Measurements from ENCODE around the gene SLC39A9. TPM values are rescaled to one million over a fixed set of nuclear protein-coding genes. Genes with fewer than 3 reads are reported as not detected.

The SLC39A9 gene
- total and polyA plus RNA-seq, 2 experiments from 2014 or later: 32.9 to 90.9 TPM

DNA sequence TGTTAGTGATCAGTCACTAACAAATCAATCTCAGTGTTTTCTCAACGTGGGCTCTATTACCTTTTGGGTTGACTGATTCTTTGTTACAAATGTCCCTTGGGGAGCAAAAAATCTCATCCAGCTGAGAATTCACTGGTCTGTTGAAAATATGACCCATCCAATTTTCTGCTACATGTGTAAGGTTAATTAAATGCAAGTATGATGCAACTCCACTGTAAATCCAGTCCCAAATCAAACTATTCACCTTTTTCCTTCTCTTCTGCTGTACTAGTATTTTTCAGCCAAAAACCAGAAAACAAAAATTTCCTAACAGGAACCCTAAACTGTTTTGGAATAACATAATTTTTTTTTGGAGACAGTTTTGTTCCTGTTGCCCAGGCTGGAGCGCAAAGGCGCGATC, 2.6 kb upstream of the SLC39A9 start:
- no peaks in the 10 kb centered on the region for H4K20me1 ChIP-seq (ENCODE audit: insufficient read depth)
- H3K27ac ChIP-seq: peak overlapping the region; percentile 22
- H3K9ac ChIP-seq: peak overlapping the region; percentile 99
- no peaks in the 10 kb centered on the region for H3K27me3 ChIP-seq (replicated peaks; ENCODE audit: insufficient read depth)
- in situ Hi-C loops (cut with MboI): no loop called here
- H3K4me2 ChIP-seq (ENCODE audit: unreplicated experiment): peak overlapping the region; percentile 98
- 86% methylated on average over 4 of the region's 4 CpGs for WGBS, 2 experiments (ENCODE audit: low coverage in 1 of 2, low lambda C conversion rate in 2 of 2, missing lambda C conversion rate in 2 of 2)
- TF ChIP-seq EZH2phosphoT487 (IDR thresholded peaks at IDR 0.05; ENCODE audit: insufficient read depth, low read depth) (no peak), EZH2 (IDR thresholded peaks at IDR 0.05; ENCODE audit: insufficient read depth, poor library complexity, severe bottlenecking) (no peak)
- no peaks in the 10 kb centered on the region for H3K9me3 ChIP-seq (ENCODE audit: low read depth)
- H3K4me1 ChIP-seq (ENCODE audit: insufficient read depth): peaks cover 31% of the 10 kb centered on the region
- DNase-seq: peak; percentile 13
- H3F3A ChIP-seq (ENCODE audit: insufficient read depth): no peaks in the 10 kb centered on the region
- peaks cover 43% of the 10 kb centered on the region for H3K36me3 ChIP-seq (ENCODE audit: low read depth)
- H3K79me2 ChIP-seq (ENCODE audit: insufficient read depth): peaks cover 95% of the 10 kb centered on the region
- no peak overlapping the region for H2AFZ ChIP-seq
- peak overlapping the region; percentile 95; the same call in 1 of the 2 replicates for H3K4me3 ChIP-seq
- no peaks in the 10 kb centered on the region for H3K9me2 ChIP-seq (ENCODE audit: insufficient read depth)

- Histone ChIP-seq H3K79me2 (ENCODE audit: insufficient read depth) (peaks cover 95% of the 10 kb centered on the region), H3K4me2 (ENCODE audit: unreplicated experiment) (peak overlapping the region; percentile 98), H3K27ac (peak overlapping the region; percentile 87), H3K9me3 (ENCODE audit: low read depth) (no peaks in the 10 kb centered on the region), H3K27me3 (replicated peaks; ENCODE audit: insufficient read depth) (no peaks in the 10 kb centered on the region), H3F3A (ENCODE audit: insufficient read depth) (no peaks in the 10 kb centered on the region), H3K9me2 (ENCODE audit: insufficient read depth) (no peaks in the 10 kb centered on the region), H3K9ac (peak overlapping the region; percentile 99), H4K20me1 (ENCODE audit: insufficient read depth) (no peaks in the 10 kb centered on the region; the same call in 1 of the 2 replicates), H3K36me3 (ENCODE audit: low read depth) (peaks cover 17% of the 10 kb centered on the region; the same call in 1 of the 2 replicates), H3K4me3 (peak overlapping the region; percentile 95), H3K4me1 (ENCODE audit: insufficient read depth) (peaks cover 45% of the 10 kb centered on the region), H2AFZ (peak overlapping the region; percentile 82)
- DNase-seq: no peak
- no peak for TF ChIP-seq EZH2 (IDR thresholded peaks at IDR 0.05; ENCODE audit: insufficient read depth, poor library complexity, severe bottlenecking)
- no peak for TF ChIP-seq EZH2phosphoT487 (IDR thresholded peaks at IDR 0.05; ENCODE audit: insufficient read depth, low read depth)
- WGBS, 2 experiments (ENCODE audit: low coverage in 1 of 2, low lambda C conversion rate in 2 of 2, missing lambda C conversion rate in 2 of 2): 0 to 2% methylated on average over 18 of the region's 18 CpGs
- in situ Hi-C loops (cut with MboI): no loop called here
These were observed 322 bp downstream of the SLC39A9 start for GRCh38 chr14:69398818-69399210.

DNA sequence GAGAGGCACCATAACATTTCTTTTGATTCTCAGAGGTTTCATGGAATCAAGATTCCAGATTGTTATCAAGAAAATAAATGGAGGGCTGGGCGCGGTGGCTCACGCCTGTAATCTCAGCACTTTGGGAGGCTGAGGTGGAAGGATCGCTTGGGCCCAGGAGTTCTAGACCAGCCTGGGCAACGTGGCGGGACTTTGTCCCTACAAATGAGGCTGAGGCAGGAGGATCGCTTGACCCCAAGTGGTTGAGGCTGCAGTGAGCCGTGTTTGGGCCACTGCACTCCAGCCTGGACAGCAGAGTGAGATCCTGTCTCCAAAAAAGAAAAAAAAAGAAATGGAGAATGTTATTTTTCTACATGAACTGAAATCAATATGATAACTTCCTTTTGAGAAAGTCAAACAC, 1.3 kb downstream of the SLC39A9 start:
- DNase-seq: no peak
- no peaks in the 10 kb centered on the region for H3K9me3 ChIP-seq (ENCODE audit: low read depth)
- no peak overlapping the region for H2AFZ ChIP-seq
- H3K79me2 ChIP-seq (ENCODE audit: insufficient read depth): peaks cover 95% of the 10 kb centered on the region
- in situ Hi-C loops (cut with MboI): no loop called here
- H3K9me2 ChIP-seq (ENCODE audit: insufficient read depth): no peaks in the 10 kb centered on the region
- H4K20me1 ChIP-seq (ENCODE audit: insufficient read depth): no peaks in the 10 kb centered on the region; the same call in 1 of the 2 replicates
- H3K4me1 ChIP-seq (ENCODE audit: insufficient read depth): peaks cover 45% of the 10 kb centered on the region
- no peaks in the 10 kb centered on the region for H3F3A ChIP-seq (ENCODE audit: insufficient read depth)
- H3K27me3 ChIP-seq (replicated peaks; ENCODE audit: insufficient read depth): no peaks in the 10 kb centered on the region
- 80 to 82% methylated on average over 8 of the region's 8 CpGs for WGBS, 2 experiments (ENCODE audit: low coverage in 1 of 2, low lambda C conversion rate in 2 of 2, missing lambda C conversion rate in 2 of 2)
- peak overlapping the region; percentile 99 for H3K9ac ChIP-seq
- peak overlapping the region; percentile 95 for H3K4me3 ChIP-seq
- H3K4me2 ChIP-seq (ENCODE audit: unreplicated experiment): peak overlapping the region; percentile 98
- peaks cover 8% of the 10 kb centered on the region; the same call in 1 of the 2 replicates for H3K36me3 ChIP-seq (ENCODE audit: low read depth)
- TF ChIP-seq EZH2 (IDR thresholded peaks at IDR 0.05; ENCODE audit: insufficient read depth, poor library complexity, severe bottlenecking): no peak
- TF ChIP-seq EZH2phosphoT487 (IDR thresholded peaks at IDR 0.05; ENCODE audit: insufficient read depth, low read depth): no peak
- H3K27ac ChIP-seq: no peak overlapping the region

DNA sequence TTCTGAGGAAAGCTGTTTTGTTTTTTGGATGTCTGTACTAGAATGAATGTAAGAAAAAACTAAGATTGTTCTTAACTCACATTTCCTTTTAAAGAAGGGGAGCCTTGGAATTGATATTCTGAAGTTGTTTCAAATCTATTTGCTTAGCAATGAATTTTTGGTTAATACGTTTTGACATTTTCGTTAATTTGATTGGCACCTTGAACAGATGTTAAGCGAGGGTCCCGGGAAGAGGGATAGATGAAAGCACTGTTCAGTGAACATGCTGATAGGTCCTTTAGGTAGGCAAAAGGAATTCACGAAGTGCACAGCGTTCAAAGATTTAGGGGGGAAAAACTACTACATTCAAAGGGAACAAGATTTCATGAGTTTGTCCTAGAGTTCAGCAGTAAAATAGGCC, 1.7 kb downstream of the SLC39A9 start:
- Histone ChIP-seq H4K20me1 (ENCODE audit: insufficient read depth) (no peaks in the 10 kb centered on the region; the same call in 1 of the 2 replicates), H3K4me3 (peak overlapping the region; percentile 95), H3K9me2 (ENCODE audit: insufficient read depth) (no peaks in the 10 kb centered on the region), H3F3A (ENCODE audit: insufficient read depth) (no peaks in the 10 kb centered on the region), H3K27me3 (replicated peaks; ENCODE audit: insufficient read depth) (no peaks in the 10 kb centered on the region), H3K36me3 (ENCODE audit: low read depth) (peaks cover 4% of the 10 kb centered on the region; the same call in 1 of the 2 replicates), H2AFZ (no peak overlapping the region), H3K4me1 (ENCODE audit: insufficient read depth) (peaks cover 45% of the 10 kb centered on the region), H3K9me3 (ENCODE audit: low read depth) (no peaks in the 10 kb centered on the region), H3K4me2 (ENCODE audit: unreplicated experiment) (peak overlapping the region; percentile 98), H3K79me2 (ENCODE audit: insufficient read depth) (peaks cover 95% of the 10 kb centered on the region), H3K9ac (peak overlapping the region; percentile 99; the same call in 1 of the 2 replicates), H3K27ac (no peak overlapping the region)
- WGBS, 2 experiments (ENCODE audit: low coverage in 1 of 2, low lambda C conversion rate in 2 of 2, missing lambda C conversion rate in 2 of 2): 88 to 93% methylated on average over 6 of the region's 6 CpGs
- no peak for TF ChIP-seq EZH2phosphoT487 (IDR thresholded peaks at IDR 0.05; ENCODE audit: insufficient read depth, low read depth)
- TF ChIP-seq EZH2 (IDR thresholded peaks at IDR 0.05; ENCODE audit: insufficient read depth, poor library complexity, severe bottlenecking): no peak
- DNase-seq: no peak
- in situ Hi-C loops (cut with MboI): no loop called here
